Activated naive CD8-positive, alpha-beta T cell treated with anti-CD3 and anti-CD28 coated beads for 36 hours (primary cell): Measurements from ENCODE around the gene FILIP1. TPM values are rescaled to one million over a fixed set of nuclear protein-coding genes. Genes with fewer than 3 reads are reported as not detected.
"Not testable (repeated sequence)": the region's sequence is repeated elsewhere in the genome, so short reads cannot be mapped to it uniquely, and the experiment has no call there.

ENCODE experiments used
- DNase-seq: peaks from one replicate; pipeline ENCODE4 v3.0.0; 2021
- H3K27ac Mint-ChIP-seq: one replicate; pipeline ENCODE4 v1.8.0; 2022; ENCODE audit warnings: mild to moderate bottlenecking, moderate library complexity, mixed read lengths
- H3K27me3 Mint-ChIP-seq: one replicate; pipeline ENCODE4 v1.8.0; 2022; ENCODE audit warnings: mild to moderate bottlenecking, mixed read lengths
- H3K36me3 Mint-ChIP-seq: one replicate; pipeline ENCODE4 v1.8.0; 2021; ENCODE audit warnings: mild to moderate bottlenecking, mixed read lengths
- H3K4me1 Mint-ChIP-seq: one replicate; pipeline ENCODE4 v1.8.0; 2021; ENCODE audit warnings: mixed read lengths
- H3K4me3 Mint-ChIP-seq: one replicate; pipeline ENCODE4 v1.8.0; 2022; ENCODE audit warnings: mild to moderate bottlenecking, moderate library complexity, mixed read lengths
- H3K9me3 Mint-ChIP-seq: one replicate; pipeline ENCODE4 v1.8.0; 2022; ENCODE audit warnings: mixed read lengths
- total RNA-seq, 2 experiments: library from RNA; stranded (reverse); gene quantifications; one replicate each; pipeline ENCODE4 v1.2.3, GENCODE V29; 2021

Gene FILIP1
- total RNA-seq, 2 experiments from 2014 or later: not detected

DNA sequence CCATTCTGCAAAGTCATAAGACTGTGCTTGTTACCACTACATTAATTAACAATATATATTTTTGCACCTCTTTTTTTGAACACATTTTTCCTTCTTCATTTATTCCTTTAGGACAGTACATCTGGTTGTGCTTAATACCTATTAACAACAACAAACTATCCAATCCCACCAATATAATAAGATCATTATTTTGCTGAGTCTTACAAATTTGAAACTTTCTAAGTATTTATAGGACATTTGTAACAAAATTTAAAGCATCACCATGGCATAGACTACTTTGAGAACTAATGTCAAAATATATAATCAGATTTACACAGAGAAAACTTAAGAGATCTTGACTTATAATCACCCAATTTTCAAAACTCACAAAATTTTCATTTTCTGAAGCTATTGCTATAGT is 47.9 kb downstream of the FILIP1 start:
- peaks cover 5% of the 10 kb centered on the region for H3K27me3 Mint-ChIP-seq
- no peak overlapping the region for H3K4me3 Mint-ChIP-seq
- H3K4me1 Mint-ChIP-seq: no peaks in the 10 kb centered on the region
- H3K27ac Mint-ChIP-seq: no peak overlapping the region
- H3K9me3 Mint-ChIP-seq: no peaks in the 10 kb centered on the region
- no peak for DNase-seq
- no peaks in the 10 kb centered on the region for H3K36me3 Mint-ChIP-seq

GRCh38 chr6:75444899-75445298 is 48.7 kb downstream of the FILIP1 start:
- no peak overlapping the region for H3K27ac Mint-ChIP-seq
- no peak for DNase-seq
- peaks cover 5% of the 10 kb centered on the region for H3K27me3 Mint-ChIP-seq
- H3K9me3 Mint-ChIP-seq: no peaks in the 10 kb centered on the region
- no peaks in the 10 kb centered on the region for H3K4me1 Mint-ChIP-seq
- H3K4me3 Mint-ChIP-seq: no peak overlapping the region
- H3K36me3 Mint-ChIP-seq: no peaks in the 10 kb centered on the region

DNA sequence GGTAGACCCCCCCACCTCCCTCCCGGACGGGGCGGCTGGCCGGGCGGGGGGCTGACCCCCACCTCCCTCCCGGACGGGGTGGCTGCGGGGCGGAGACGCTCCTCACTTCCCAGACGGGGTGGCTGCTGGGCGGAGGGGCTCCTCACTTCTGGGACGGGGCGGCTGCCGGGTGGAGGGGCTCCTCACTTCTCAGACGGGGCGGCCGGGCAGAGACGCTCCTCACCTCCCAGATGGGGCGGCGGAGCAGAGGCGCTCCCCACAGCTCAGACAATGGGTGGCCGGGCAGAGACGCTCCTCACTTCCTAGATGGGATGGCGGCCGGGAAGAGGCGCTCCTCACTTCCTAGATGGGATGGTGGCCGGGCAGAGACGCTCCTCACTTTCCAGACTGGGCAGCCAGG is 51.7 kb downstream of the FILIP1 start:
- H3K9me3 Mint-ChIP-seq, DNase-seq, H3K4me3 Mint-ChIP-seq, H3K27ac Mint-ChIP-seq, H3K36me3 Mint-ChIP-seq, H3K27me3 Mint-ChIP-seq, H3K4me1 Mint-ChIP-seq: not testable (repeated sequence)

GRCh38 chr6:75441479-75441878 is 52.1 kb downstream of the FILIP1 start:
- not testable (repeated sequence) for DNase-seq, H3K27me3 Mint-ChIP-seq, H3K9me3 Mint-ChIP-seq, H3K4me3 Mint-ChIP-seq, H3K36me3 Mint-ChIP-seq, H3K27ac Mint-ChIP-seq, H3K4me1 Mint-ChIP-seq

DNA sequence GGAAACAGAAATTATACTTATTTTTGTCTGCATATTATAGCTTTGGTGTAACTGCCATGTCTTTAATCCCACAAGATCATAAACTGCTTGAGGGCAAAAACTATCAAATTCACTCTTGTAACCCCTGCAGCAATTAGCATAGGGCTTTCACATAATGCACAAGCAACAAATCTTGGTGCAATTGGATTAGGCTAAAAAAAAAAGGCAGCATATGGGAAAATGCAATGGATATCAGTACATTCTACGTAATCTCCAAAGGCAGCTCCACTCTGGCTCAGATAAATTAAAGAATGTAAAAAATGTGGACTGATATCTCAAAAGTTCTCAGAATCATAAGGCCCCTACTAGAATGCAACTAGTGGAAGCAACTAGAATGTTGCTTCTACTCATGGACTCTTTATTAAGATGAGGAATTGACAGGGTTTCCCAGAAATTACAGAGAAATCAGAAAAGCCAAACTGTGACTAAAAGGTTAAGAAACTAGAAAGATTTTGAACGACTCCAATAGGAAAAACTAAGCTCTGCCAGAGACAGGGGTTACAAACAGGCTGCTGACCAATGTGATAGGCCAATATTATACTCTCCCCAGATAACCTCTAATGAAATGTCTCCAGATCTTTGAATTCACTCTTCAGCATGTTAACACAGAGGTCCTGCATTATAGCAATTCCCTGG is 55.0 kb downstream of the FILIP1 start:
- H3K4me1 Mint-ChIP-seq: no peaks in the 10 kb centered on the region
- H3K27ac Mint-ChIP-seq: no peak overlapping the region
- no peaks in the 10 kb centered on the region for H3K36me3 Mint-ChIP-seq
- H3K9me3 Mint-ChIP-seq: no peaks in the 10 kb centered on the region
- no peak for DNase-seq
- no peak overlapping the region for H3K4me3 Mint-ChIP-seq
- H3K27me3 Mint-ChIP-seq: peaks cover 13% of the 10 kb centered on the region

GRCh38 chr6:75438013-75438431 is 55.6 kb downstream of the FILIP1 start:
- no peak overlapping the region for H3K27ac Mint-ChIP-seq
- no peaks in the 10 kb centered on the region for H3K4me1 Mint-ChIP-seq
- no peaks in the 10 kb centered on the region for H3K36me3 Mint-ChIP-seq
- H3K9me3 Mint-ChIP-seq: no peaks in the 10 kb centered on the region
- peaks cover 13% of the 10 kb centered on the region for H3K27me3 Mint-ChIP-seq
- no peak for DNase-seq
- H3K4me3 Mint-ChIP-seq: no peak overlapping the region

- Mint-ChIP-seq H3K9me3 (no peaks in the 10 kb centered on the region), H3K27me3 (peaks cover 13% of the 10 kb centered on the region), H3K27ac (no peak overlapping the region), H3K36me3 (no peaks in the 10 kb centered on the region), H3K4me1 (no peaks in the 10 kb centered on the region), H3K4me3 (no peak overlapping the region)
- no peak for DNase-seq
Observed at GRCh38 chr6:75437421-75437891, 56.1 kb downstream of the FILIP1 start.

GRCh38 chr6:75436869-75437268 is 56.7 kb downstream of the FILIP1 start:
- Mint-ChIP-seq H3K4me3 (no peak overlapping the region), H3K27me3 (peaks cover 13% of the 10 kb centered on the region), H3K4me1 (no peaks in the 10 kb centered on the region), H3K27ac (no peak overlapping the region), H3K9me3 (no peaks in the 10 kb centered on the region), H3K36me3 (no peaks in the 10 kb centered on the region)
- DNase-seq: no peak

DNA sequence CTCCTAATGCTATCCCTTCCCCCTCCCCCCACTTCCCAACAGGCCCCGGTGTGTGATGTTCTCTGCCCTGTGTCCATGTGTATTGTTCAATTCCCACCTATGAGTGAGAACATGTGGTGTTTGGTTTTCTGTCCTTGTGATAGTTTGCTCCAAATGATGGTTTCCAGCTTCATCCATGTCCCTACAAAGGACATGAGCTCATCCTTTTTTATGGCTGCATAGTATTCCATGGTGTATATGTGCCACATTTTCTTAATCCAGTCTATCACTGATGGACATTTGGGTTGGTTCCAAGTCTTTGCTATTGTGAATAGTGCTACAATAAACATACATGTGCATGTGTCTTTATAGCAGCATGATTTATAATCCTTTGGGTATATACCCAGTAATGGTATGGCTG is 60.8 kb downstream of the FILIP1 start:
- not testable (repeated sequence) for H3K4me1 Mint-ChIP-seq, H3K27ac Mint-ChIP-seq, H3K36me3 Mint-ChIP-seq, H3K4me3 Mint-ChIP-seq, H3K27me3 Mint-ChIP-seq, H3K9me3 Mint-ChIP-seq, DNase-seq

DNA sequence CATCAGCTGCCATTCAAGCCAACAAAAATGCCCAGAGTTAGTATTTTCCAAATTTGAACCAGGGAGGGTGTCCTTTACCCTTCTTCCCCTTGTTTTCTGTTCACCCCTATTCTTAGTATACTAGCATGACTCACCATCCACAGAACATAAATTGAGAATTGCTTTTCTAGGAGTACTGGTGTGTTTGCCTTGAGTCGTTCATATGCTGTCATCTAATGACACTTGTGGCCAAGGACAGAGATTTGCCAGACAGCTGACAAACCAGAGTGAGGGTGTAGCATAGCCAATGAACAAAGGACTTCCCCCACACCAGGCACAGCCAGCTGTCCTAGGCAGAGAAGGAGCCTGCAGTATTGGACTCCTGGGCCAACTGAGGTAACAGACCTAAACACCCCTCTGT is 62.2 kb downstream of the FILIP1 start:
- H3K27me3 Mint-ChIP-seq: peaks cover 12% of the 10 kb centered on the region
- no peak overlapping the region for H3K27ac Mint-ChIP-seq
- DNase-seq: no peak
- H3K4me1 Mint-ChIP-seq: no peaks in the 10 kb centered on the region
- H3K9me3 Mint-ChIP-seq: peaks cover 2% of the 10 kb centered on the region
- no peak overlapping the region for H3K4me3 Mint-ChIP-seq
- no peaks in the 10 kb centered on the region for H3K36me3 Mint-ChIP-seq

DNA sequence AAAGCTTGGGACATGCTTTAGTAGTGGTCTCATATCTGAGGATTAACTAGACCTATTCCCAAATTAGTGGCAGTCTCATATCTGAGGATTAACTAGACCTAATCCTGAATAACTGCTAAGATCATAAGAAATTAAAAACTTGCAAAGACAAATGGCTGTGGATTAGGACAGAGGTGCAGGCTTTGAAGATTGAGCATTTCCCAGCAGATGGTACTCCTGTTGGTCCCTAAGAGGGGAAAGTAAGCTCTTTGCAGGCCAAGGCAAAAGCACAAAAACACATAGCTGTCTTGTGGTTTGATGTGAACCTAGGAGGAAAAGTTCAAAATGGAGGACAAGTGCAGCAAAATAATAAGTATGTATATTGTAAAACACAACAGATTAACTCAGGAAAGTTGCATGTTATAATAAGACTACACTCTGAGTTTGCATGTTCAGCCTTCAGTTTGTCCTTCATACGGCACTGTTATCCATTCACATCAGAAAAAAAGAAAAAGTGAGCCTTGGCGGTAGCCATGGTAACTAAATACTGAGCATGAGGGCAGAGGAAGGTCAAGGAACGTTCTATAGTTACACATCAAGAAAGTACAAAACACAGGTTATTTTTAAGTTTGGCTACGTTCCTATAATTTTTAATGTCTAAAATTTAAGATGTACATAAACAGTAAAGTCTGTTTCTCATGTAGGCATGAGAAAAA is 62.8 kb downstream of the FILIP1 start:
- Mint-ChIP-seq H3K4me1 (no peaks in the 10 kb centered on the region), H3K4me3 (no peak overlapping the region), H3K36me3 (no peaks in the 10 kb centered on the region), H3K27ac (no peak overlapping the region), H3K9me3 (peaks cover 2% of the 10 kb centered on the region), H3K27me3 (peaks cover 12% of the 10 kb centered on the region)
- DNase-seq: no peak

DNA sequence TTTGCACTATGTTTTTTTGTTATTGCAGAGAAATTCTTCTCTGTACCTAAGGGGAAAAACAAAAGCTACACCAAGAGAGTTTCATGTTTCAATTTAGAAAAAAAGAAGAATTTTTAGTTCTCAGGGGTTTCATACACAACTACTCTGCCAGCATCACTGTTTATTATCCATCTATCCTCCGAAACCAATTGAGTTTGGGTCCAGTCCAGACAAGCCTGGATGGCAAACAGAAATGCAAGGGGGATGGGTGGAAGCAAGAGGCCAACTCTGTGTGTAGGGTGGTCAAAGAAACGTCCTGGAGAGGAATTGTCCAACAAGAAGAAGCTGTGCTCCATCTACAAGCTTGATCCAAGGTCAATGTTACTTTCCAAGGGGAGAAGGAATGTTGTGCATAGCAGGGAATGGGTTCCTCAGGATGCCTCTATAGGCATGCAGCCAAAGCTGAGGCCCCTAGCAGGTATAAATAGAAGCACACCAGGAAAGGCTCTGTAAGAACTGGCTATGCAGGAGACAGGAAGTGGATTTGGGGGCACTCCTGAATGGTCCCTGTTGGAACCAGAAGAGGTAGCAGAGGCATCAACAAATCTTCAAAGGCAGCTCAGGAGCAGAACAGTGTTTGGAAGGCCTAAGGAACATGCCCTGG is 64.4 kb downstream of the FILIP1 start:
- Mint-ChIP-seq H3K27ac (no peak overlapping the region), H3K4me1 (peaks cover 11% of the 10 kb centered on the region), H3K4me3 (no peak overlapping the region), H3K36me3 (no peaks in the 10 kb centered on the region), H3K27me3 (peaks cover 5% of the 10 kb centered on the region), H3K9me3 (peaks cover 2% of the 10 kb centered on the region)
- DNase-seq: no peak

DNA sequence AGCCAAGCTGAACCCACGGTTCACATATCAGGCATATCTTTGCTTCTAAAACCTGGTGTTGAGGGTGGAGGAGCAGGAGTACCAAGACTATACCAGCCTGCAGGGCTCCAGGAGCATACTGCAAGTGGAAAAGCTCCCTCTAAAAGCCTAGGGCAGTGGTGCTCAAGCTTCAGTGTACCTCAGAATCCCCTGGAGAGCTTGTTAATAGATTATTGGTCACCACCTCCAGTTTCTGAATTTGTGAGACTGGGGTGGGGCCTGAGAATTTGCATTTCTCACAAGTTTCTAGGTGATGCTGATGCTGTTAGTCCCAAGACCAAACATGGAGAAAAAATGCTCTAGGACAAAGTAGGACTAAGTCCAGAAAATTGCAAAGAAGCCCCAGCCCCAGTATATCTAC is 65.4 kb downstream of the FILIP1 start:
- Mint-ChIP-seq H3K36me3 (no peaks in the 10 kb centered on the region), H3K9me3 (peaks cover 2% of the 10 kb centered on the region), H3K4me3 (no peak overlapping the region)

DNA sequence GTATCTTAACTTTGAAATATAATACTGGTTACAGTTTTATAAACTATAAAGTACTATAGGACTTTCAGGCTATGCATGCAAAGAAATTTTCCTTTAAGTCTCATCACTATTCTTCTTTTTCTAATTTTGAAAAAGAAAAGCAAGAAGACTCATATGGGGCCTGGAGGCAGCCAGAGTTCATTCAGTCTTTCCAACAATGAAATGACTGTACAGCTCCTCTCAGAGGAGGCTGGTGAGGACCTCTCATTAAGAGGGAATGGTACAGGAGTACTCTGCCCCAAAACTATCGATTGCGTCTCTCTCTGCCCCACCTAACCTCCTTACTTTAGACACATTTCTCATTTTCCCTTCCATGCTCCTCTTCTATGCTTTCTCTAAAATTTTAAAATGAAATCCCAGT is 66.3 kb downstream of the FILIP1 start:
- no peak for DNase-seq
- Mint-ChIP-seq H3K4me1 (peaks cover 11% of the 10 kb centered on the region), H3K27me3 (peaks cover 5% of the 10 kb centered on the region), H3K9me3 (peaks cover 2% of the 10 kb centered on the region), H3K4me3 (no peak overlapping the region), H3K36me3 (no peaks in the 10 kb centered on the region), H3K27ac (no peak overlapping the region)

More for the DNA sequence above, 65.4 kb downstream of the FILIP1 start:
- peaks cover 5% of the 10 kb centered on the region for H3K27me3 Mint-ChIP-seq
- no peak overlapping the region for H3K27ac Mint-ChIP-seq
- DNase-seq: no peak
- peaks cover 11% of the 10 kb centered on the region for H3K4me1 Mint-ChIP-seq

- no peak overlapping the region for H3K27ac Mint-ChIP-seq
- no peaks in the 10 kb centered on the region for H3K9me3 Mint-ChIP-seq
- DNase-seq: no peak
- peaks cover 11% of the 10 kb centered on the region for H3K4me1 Mint-ChIP-seq
- peaks cover 5% of the 10 kb centered on the region for H3K27me3 Mint-ChIP-seq
- H3K36me3 Mint-ChIP-seq: no peaks in the 10 kb centered on the region
- H3K4me3 Mint-ChIP-seq: no peak overlapping the region
Observed at GRCh38 chr6:75424618-75425548, 68.7 kb downstream of the FILIP1 start.
